Retinal pigment epithelial cell (primary cell): ENCODE data around the gene ZNF473.
"Not testable (repeated sequence)": the region's sequence is repeated elsewhere in the genome, so short reads cannot be mapped to it uniquely, and the experiment has no call there.

ENCODE experiments used
- DNase-seq: peaks from one replicate; pipeline ENCODE4 v3.0.0-alpha.2; 2010; ENCODE audit warnings: low read depth
- H3K4me3 ChIP-seq: 2 replicates; pipeline ENCODE4 v1.5.1; 2011; ENCODE audit warnings: mild to moderate bottlenecking, low read length, control low read depth, moderate library complexity
- CTCF ChIP-seq: conservative IDR thresholded peaks from 2 replicates; pipeline ENCODE4 v1.5.1; 2011; ENCODE audit warnings: low read depth, low read length, control low read depth, inconsistent platforms

Gene ZNF473

GRCh38 chr19:50060107-50060506 is 34.3 kb downstream of the ZNF473 start:
- TF ChIP-seq CTCF = no peak
- no peak for DNase-seq
- H3K4me3 ChIP-seq = no peak overlapping the region

- no peak for TF ChIP-seq CTCF
- DNase-seq = no peak
Observed at GRCh38 chr19:50061650-50062049, 35.8 kb downstream of the ZNF473 start.

GRCh38 chr19:50065938-50066337 is 40.1 kb downstream of the ZNF473 start:
- no peak overlapping the region for H3K4me3 ChIP-seq
- no peak for DNase-seq
- TF ChIP-seq CTCF = no peak

More at GRCh38 chr19:50061650-50062049, 35.8 kb downstream of the ZNF473 start:
- no peak overlapping the region for H3K4me3 ChIP-seq

- DNase-seq = no peak
- TF ChIP-seq CTCF = no peak
- no peak overlapping the region for H3K4me3 ChIP-seq
Observed at GRCh38 chr19:50067575-50067974, 41.8 kb downstream of the ZNF473 start.

- not testable (repeated sequence) for DNase-seq, H3K4me3 ChIP-seq
Observed at GRCh38 chr19:50068382-50068781, 42.6 kb downstream of the ZNF473 start.

GRCh38 chr19:50075076-50075475 is 49.3 kb downstream of the ZNF473 start:
- not testable (repeated sequence) for H3K4me3 ChIP-seq, DNase-seq

- not testable (repeated sequence) for H3K4me3 ChIP-seq, DNase-seq
Observed at GRCh38 chr19:50075644-50076372, 50.0 kb downstream of the ZNF473 start.

GRCh38 chr19:50076581-50077355 is 51.0 kb downstream of the ZNF473 start:
- not testable (repeated sequence) for H3K4me3 ChIP-seq

GRCh38 chr19:50079014-50079413 is 53.2 kb downstream of the ZNF473 start:
- DNase-seq, H3K4me3 ChIP-seq: not testable (repeated sequence)

More at GRCh38 chr19:50076581-50077355, 51.0 kb downstream of the ZNF473 start:
- not testable (repeated sequence) for DNase-seq

- not testable (repeated sequence) for H3K4me3 ChIP-seq, DNase-seq
Observed at GRCh38 chr19:50084440-50084839, 58.6 kb downstream of the ZNF473 start.

GRCh38 chr19:50087153-50087552 is 61.3 kb downstream of the ZNF473 start:
- H3K4me3 ChIP-seq, DNase-seq: not testable (repeated sequence)
